ENCODE measurements around the gene FKBP6.

- no peak for TF ChIP-seq CTCF (IDR thresholded peaks at IDR 0.05)
- no peak for TF ChIP-seq POLR2A (IDR thresholded peaks at IDR 0.05)
These were observed 39.0 kb downstream of the FKBP6 start for GRCh38 chr7:73366990-73367389.
